WTC11 (cell line): ENCODE measurements around the gene IL2RA. TPM values are rescaled to one million over a fixed set of nuclear protein-coding genes. Genes with fewer than 3 reads are reported as not detected.

Source experiments
- ATAC-seq: fragments of 200-7000 bp; cut with Tn5 transposase; 2 replicates; pipeline ENCODE4 v1.10.0; 2021; ENCODE audit warnings: mild to moderate bottlenecking, moderate library complexity
- CTCF ChIA-PET: fragments of 300-600 bp; sonication (Branson Sonifier 250); formaldehyde crosslinking; loops from one replicate; lab custom pipeline; 2021; ENCODE audit warnings: antibody characterized with exemption; lab: Charles Lee
- POLR2A ChIA-PET: fragments of 350-600 bp; sonication (Branson Sonifier 250); formaldehyde crosslinking; loops from one replicate; lab custom pipeline; 2021; ENCODE audit warnings: antibody characterized with exemption; lab: Charles Lee
- DNase-seq: peaks from one replicate; pipeline ENCODE4 v3.0.0; 2021; ENCODE audit warnings: low spot score
- H3K27ac Mint-ChIP-seq: 2 replicates; pipeline ENCODE4 v1.8.0; 2021; ENCODE audit warnings: mixed read lengths
- H3K27me3 Mint-ChIP-seq: 2 replicates; pipeline ENCODE4 v1.8.0; 2021; ENCODE audit warnings: low read depth, mild to moderate bottlenecking, moderate library complexity, mixed read lengths
- H3K36me3 Mint-ChIP-seq: 2 replicates; pipeline ENCODE4 v1.8.0; 2021; ENCODE audit warnings: mixed read lengths
- H3K4me1 Mint-ChIP-seq: 2 replicates; pipeline ENCODE4 v1.8.0; 2022; ENCODE audit warnings: mixed read lengths
- H3K4me3 Mint-ChIP-seq: 2 replicates; pipeline ENCODE4 v1.8.0; 2021; ENCODE audit warnings: mild to moderate bottlenecking, moderate library complexity, mixed read lengths
- H3K9me3 Mint-ChIP-seq: 2 replicates; pipeline ENCODE4 v1.8.0; 2021; ENCODE audit warnings: mixed read lengths
- CBFB ChIP-seq: sonication (generic); formaldehyde crosslinking; IDR thresholded peaks from 2 replicates; pipeline ENCODE4 v1.8.1; 2022; ENCODE audit warnings: mild to moderate bottlenecking, low read depth, missing genetic modification reagents
- ELF4 ChIP-seq: sonication (generic); formaldehyde crosslinking; IDR thresholded peaks from 2 replicates; pipeline ENCODE4 v1.8.1; 2022; ENCODE audit warnings: low read depth, mild to moderate bottlenecking, moderate library complexity, missing genetic modification reagents
- EMX1 ChIP-seq: fragments of 250-450 bp; sonication (Bioruptor Pico); IDR thresholded peaks from 2 replicates; pipeline ENCODE4 v1.8.0; 2021; ENCODE audit warnings: mild to moderate bottlenecking
- GABPB1 ChIP-seq: sonication (generic); formaldehyde crosslinking; IDR thresholded peaks from 2 replicates; pipeline ENCODE4 v1.8.1; 2023; ENCODE audit warnings: mild to moderate bottlenecking, missing genetic modification reagents
- GTF2I ChIP-seq: fragments of 250-450 bp; sonication (Bioruptor Pico); conservative IDR thresholded peaks from 2 replicates; pipeline ENCODE4 v1.4.0; 2021; ENCODE audit warnings: mild to moderate bottlenecking
- MYBL2 ChIP-seq: sonication (generic); formaldehyde crosslinking; IDR thresholded peaks from 2 replicates; pipeline ENCODE4 v1.8.1; 2023; ENCODE audit warnings: mild to moderate bottlenecking, moderate library complexity, missing genetic modification reagents
- NR2C2 ChIP-seq: sonication (generic); formaldehyde crosslinking; IDR thresholded peaks from 2 replicates; pipeline ENCODE4 v1.8.0; 2022; ENCODE audit warnings: mild to moderate bottlenecking, missing genetic modification reagents
- OVOL2 ChIP-seq: fragments of 250-450 bp; sonication (Bioruptor Pico); IDR thresholded peaks from 2 replicates; pipeline ENCODE4 v1.9.0; 2021; ENCODE audit warnings: mild to moderate bottlenecking, borderline replicate concordance
- RORB ChIP-seq: fragments of 250-450 bp; sonication (Bioruptor Pico); IDR thresholded peaks from 2 replicates; pipeline ENCODE4 v1.9.0; 2021; ENCODE audit warnings: mild to moderate bottlenecking
- SOX15 ChIP-seq: fragments of 250-450 bp; sonication (Bioruptor Pico); IDR thresholded peaks from 2 replicates; pipeline ENCODE4 v1.9.0; 2021; ENCODE audit warnings: mild to moderate bottlenecking
- TEAD4 ChIP-seq: sonication (generic); formaldehyde crosslinking; IDR thresholded peaks from 2 replicates; pipeline ENCODE4 v1.8.0; 2022; ENCODE audit warnings: mild to moderate bottlenecking, missing genetic modification reagents
- ZNF232 ChIP-seq: sonication (generic); formaldehyde crosslinking; IDR thresholded peaks from 2 replicates; pipeline ENCODE4 v1.8.0; 2022; ENCODE audit warnings: mild to moderate bottlenecking, missing genetic modification reagents
- ZNF263 ChIP-seq: sonication (generic); formaldehyde crosslinking; IDR thresholded peaks from 2 replicates; pipeline ENCODE4 v1.8.1; 2022; ENCODE audit warnings: low read depth, mild to moderate bottlenecking, moderate library complexity, missing genetic modification reagents
- ZNF396 ChIP-seq: fragments of 250-450 bp; sonication (Bioruptor Pico); IDR thresholded peaks from 2 replicates; pipeline ENCODE4 v1.8.0; 2021; ENCODE audit warnings: mild to moderate bottlenecking, moderate library complexity, borderline replicate concordance
- ZNF416 ChIP-seq: fragments of 250-450 bp; sonication (Bioruptor Pico); IDR thresholded peaks from 2 replicates; pipeline ENCODE4 v1.9.0; 2021; ENCODE audit warnings: mild to moderate bottlenecking, inconsistent platforms
- total RNA-seq: library from RNA; stranded (reverse); gene quantifications from 3 replicates; pipeline ENCODE4 v1.2.3, GENCODE V29; 2021
- TF ChIP-seq, protein P1 (sequence below): sonication (generic); formaldehyde crosslinking; IDR thresholded peaks from 2 replicates; pipeline ENCODE4 v1.8.0; 2022; ENCODE audit warnings: missing genetic modification reagents
- TF ChIP-seq, protein P2 (sequence below): sonication (generic); formaldehyde crosslinking; IDR thresholded peaks from 2 replicates; pipeline ENCODE4 v1.8.0; 2022; ENCODE audit warnings: mild to moderate bottlenecking, missing genetic modification reagents
- TF ChIP-seq, protein P3 (sequence below): fragments of 250-450 bp; sonication (Bioruptor Pico); conservative IDR thresholded peaks from 2 replicates; pipeline ENCODE4 v1.9.0; 2021; ENCODE audit warnings: mild to moderate bottlenecking
- TF ChIP-seq, protein P4 (sequence below): fragments of 250-450 bp; sonication (Bioruptor Pico); IDR thresholded peaks from 2 replicates; pipeline ENCODE4 v1.9.0; 2021; ENCODE audit warnings: mild to moderate bottlenecking, borderline replicate concordance
- TF ChIP-seq, protein P5 (sequence below): sonication (generic); formaldehyde crosslinking; IDR thresholded peaks from 2 replicates; pipeline ENCODE4 v1.8.1; 2022; ENCODE audit warnings: low read depth, missing genetic modification reagents, borderline replicate concordance

The IL2RA gene
- total RNA-seq, 1 experiment from 2014 or later = 0.31 TPM

DNA sequence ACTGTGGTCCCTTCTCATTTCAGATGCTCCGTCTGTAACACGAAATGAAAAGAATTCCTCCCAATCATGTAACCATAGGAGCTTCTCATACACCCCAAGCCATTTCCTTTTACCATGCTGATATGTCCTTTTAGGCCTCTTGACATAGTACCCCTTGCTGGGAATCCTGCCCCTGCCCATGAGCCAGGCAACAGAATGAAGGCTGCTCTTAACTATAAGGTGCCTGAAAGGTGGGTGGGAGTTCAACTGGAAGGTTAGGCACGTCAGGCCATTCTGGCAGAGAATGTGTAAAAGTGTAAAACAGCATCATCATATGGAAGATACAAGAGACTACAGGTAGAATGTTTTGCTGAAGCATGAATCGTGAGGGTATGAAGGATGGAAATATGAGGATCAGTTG, 22.5 kb downstream of the IL2RA start (continued):
- no peak for TF ChIP-seq ZNF396

DNA sequence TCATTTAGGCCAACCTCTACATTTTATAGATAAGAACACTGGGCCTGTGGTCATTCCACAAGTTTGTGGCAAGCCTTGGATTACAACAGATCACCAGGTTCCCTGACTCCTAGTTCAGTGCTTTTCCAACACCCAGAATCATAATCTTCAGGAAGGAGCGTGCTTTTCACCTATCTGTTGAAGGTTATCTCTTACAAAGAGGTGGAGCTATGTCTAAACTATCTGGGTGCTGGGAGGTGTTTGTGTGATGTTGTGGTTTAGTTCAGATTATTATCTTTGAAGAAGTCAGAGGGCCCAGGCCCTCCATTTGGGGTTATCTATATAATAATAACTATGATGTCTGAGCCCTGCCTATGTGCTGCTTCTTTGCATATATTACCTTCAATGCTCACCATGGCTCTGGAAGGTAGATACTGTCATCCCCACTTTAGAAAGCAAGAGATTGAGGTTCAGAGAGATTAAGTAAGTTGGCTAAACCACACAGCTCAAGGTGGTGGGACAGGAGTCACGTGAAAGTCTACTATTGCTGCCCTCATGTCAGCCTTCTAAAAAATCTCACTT, 24.0 kb downstream of the IL2RA start:
- H3K9me3 Mint-ChIP-seq = no peaks in the 10 kb centered on the region
- TF ChIP-seq EMX1 (CRISPR knock-in tag) (no peak), CBFB (CRISPR knock-in tag) (no peak), ZNF416 (no peak), MYBL2 (CRISPR knock-in tag) (no peak), GTF2I (no peak), ELF4 (CRISPR knock-in tag) (no peak)
- TF ChIP-seq, protein P1, sequence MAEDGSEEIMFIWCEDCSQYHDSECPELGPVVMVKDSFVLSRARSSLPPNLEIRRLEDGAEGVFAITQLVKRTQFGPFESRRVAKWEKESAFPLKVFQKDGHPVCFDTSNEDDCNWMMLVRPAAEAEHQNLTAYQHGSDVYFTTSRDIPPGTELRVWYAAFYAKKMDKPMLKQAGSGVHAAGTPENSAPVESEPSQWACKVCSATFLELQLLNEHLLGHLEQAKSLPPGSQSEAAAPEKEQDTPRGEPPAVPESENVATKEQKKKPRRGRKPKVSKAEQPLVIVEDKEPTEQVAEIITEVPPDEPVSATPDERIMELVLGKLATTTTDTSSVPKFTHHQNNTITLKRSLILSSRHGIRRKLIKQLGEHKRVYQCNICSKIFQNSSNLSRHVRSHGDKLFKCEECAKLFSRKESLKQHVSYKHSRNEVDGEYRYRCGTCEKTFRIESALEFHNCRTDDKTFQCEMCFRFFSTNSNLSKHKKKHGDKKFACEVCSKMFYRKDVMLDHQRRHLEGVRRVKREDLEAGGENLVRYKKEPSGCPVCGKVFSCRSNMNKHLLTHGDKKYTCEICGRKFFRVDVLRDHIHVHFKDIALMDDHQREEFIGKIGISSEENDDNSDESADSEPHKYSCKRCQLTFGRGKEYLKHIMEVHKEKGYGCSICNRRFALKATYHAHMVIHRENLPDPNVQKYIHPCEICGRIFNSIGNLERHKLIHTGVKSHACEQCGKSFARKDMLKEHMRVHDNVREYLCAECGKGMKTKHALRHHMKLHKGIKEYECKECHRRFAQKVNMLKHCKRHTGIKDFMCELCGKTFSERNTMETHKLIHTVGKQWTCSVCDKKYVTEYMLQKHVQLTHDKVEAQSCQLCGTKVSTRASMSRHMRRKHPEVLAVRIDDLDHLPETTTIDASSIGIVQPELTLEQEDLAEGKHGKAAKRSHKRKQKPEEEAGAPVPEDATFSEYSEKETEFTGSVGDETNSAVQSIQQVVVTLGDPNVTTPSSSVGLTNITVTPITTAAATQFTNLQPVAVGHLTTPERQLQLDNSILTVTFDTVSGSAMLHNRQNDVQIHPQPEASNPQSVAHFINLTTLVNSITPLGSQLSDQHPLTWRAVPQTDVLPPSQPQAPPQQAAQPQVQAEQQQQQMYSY (CRISPR knock-in tag) = no peak
- TF ChIP-seq, all 79 proteins: peak for 0
- ATAC-seq = no peak
- Mint-ChIP-seq H3K4me1 (no peaks in the 10 kb centered on the region), H3K4me3 (no peak overlapping the region), H3K27ac (no peak overlapping the region), H3K36me3 (no peaks in the 10 kb centered on the region), H3K27me3 (no peaks in the 10 kb centered on the region)
- ChIA-PET CTCF (interaction anchor here (0.5 kb wide), 1 partner anchor 148 kb away, joined by 4 read pairs; no protein-coding TSS in a partner anchor), POLR2A (interaction anchor here (0.5 to 1.1 kb wide), 2 partner anchors 12 to 186 kb away, joined by 3 to 5 read pairs; no protein-coding TSS in a partner anchor)
- DNase-seq = no peak

DNA sequence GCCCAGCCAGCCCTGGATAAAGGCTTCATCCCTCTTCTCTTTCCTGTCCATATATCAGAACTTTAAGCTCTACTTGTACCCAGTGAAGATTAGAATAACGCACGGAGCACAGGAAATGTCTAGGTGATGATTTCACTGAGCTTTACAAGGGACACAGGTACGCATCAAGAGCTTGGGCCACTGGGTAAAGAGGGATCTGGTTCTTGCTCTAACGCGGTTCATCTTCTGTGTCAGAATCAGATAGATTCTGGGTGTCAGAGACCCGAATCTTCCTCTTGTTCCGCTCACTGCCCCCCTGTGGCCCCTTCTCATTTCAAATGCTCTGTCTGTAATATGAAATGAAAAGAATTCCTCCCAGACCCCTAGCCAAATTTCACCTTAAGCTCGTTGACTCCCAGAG, 24.7 kb downstream of the IL2RA start:
- TF ChIP-seq ZNF232 (CRISPR knock-in tag) (no peak), OVOL2 (CRISPR knock-in tag) (no peak)
- Mint-ChIP-seq H3K27me3 (no peaks in the 10 kb centered on the region), H3K9me3 (no peaks in the 10 kb centered on the region), H3K4me3 (no peak overlapping the region), H3K4me1 (no peaks in the 10 kb centered on the region), H3K27ac (no peak overlapping the region), H3K36me3 (no peaks in the 10 kb centered on the region)
- ATAC-seq = no peak
- DNase-seq = no peak
- POLR2A ChIA-PET = interaction anchor here (0.5 to 1.1 kb wide), 2 partner anchors 13 to 185 kb away, joined by 3 to 5 read pairs; no protein-coding TSS in a partner anchor
- CTCF ChIA-PET = interaction anchor here (0.5 kb wide), 1 partner anchor 148 kb away, joined by 4 read pairs; no protein-coding TSS in a partner anchor

DNA sequence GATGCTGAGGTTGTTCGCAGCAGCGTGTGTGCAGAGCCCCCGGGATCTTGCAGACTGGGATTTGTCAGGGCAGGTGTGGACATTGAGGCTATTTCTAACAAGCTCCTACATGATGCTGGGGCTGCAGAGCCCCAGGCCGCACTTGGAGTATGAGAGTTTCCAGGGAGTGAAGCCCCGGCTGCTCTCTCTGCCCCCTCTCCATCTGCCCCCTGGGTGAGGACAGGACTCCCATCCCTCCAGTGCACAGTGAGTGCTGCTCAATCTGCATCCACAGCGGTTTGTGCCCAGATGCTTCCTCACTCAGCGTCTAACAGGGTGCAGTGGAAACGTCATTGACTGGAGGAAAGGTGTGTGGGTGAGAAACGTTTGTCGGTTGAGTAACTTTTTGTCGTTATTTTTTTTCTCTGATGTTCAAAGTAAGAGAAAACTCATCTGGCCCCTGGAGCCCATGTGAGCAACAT, 25.3 kb downstream of the IL2RA start:
- Mint-ChIP-seq H3K4me3 (no peak overlapping the region), H3K9me3 (no peaks in the 10 kb centered on the region), H3K36me3 (no peaks in the 10 kb centered on the region), H3K27ac (no peak overlapping the region), H3K4me1 (no peaks in the 10 kb centered on the region), H3K27me3 (no peaks in the 10 kb centered on the region)
- ATAC-seq (no peak), DNase-seq (no peak)
- CTCF ChIA-PET = no interaction called here
- POLR2A ChIA-PET = no interaction called here
- TF ChIP-seq, protein P2, sequence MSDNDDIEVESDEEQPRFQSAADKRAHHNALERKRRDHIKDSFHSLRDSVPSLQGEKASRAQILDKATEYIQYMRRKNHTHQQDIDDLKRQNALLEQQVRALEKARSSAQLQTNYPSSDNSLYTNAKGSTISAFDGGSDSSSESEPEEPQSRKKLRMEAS (CRISPR knock-in tag) = no peak
- TF ChIP-seq RORB (CRISPR knock-in tag) = no peak
- TF ChIP-seq, protein P3, sequence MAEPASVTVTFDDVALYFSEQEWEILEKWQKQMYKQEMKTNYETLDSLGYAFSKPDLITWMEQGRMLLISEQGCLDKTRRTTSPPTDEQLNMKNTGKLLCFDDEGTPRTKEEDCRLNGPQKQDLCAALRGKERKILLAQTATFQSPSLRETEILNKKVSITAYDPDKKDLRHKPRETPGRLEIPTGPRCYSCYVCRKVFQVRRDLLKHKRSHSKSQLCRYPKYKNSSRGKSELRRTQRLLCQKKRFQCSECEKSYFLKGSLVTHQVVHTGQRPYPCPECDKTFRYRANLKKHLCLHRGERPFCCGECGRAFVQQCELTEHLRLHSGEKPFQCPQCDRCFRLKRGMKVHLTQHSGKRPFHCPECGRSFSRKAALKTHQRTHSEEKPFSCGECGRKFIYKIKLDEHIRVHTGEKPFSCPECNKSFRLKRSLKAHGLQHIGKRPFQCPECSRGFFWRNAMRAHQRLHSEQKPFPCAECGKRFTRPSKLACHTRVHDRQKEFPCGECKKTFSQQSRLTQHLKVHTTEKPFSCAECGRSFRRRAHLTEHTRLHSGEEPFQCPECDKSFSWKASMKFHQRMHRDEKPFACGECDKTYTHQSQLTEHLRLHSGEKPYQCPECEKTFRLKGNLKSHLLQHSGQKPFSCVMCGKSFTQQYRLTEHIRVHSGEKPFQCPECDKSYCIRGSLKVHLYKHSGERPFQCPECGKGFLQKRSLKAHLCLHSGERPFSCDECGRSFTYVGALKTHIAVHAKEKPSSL = no peak
- TF ChIP-seq TEAD4 = no peak
- TF ChIP-seq, protein P4, sequence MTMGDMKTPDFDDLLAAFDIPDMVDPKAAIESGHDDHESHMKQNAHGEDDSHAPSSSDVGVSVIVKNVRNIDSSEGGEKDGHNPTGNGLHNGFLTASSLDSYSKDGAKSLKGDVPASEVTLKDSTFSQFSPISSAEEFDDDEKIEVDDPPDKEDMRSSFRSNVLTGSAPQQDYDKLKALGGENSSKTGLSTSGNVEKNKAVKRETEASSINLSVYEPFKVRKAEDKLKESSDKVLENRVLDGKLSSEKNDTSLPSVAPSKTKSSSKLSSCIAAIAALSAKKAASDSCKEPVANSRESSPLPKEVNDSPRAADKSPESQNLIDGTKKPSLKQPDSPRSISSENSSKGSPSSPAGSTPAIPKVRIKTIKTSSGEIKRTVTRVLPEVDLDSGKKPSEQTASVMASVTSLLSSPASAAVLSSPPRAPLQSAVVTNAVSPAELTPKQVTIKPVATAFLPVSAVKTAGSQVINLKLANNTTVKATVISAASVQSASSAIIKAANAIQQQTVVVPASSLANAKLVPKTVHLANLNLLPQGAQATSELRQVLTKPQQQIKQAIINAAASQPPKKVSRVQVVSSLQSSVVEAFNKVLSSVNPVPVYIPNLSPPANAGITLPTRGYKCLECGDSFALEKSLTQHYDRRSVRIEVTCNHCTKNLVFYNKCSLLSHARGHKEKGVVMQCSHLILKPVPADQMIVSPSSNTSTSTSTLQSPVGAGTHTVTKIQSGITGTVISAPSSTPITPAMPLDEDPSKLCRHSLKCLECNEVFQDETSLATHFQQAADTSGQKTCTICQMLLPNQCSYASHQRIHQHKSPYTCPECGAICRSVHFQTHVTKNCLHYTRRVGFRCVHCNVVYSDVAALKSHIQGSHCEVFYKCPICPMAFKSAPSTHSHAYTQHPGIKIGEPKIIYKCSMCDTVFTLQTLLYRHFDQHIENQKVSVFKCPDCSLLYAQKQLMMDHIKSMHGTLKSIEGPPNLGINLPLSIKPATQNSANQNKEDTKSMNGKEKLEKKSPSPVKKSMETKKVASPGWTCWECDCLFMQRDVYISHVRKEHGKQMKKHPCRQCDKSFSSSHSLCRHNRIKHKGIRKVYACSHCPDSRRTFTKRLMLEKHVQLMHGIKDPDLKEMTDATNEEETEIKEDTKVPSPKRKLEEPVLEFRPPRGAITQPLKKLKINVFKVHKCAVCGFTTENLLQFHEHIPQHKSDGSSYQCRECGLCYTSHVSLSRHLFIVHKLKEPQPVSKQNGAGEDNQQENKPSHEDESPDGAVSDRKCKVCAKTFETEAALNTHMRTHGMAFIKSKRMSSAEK (CRISPR knock-in tag) = no peak
- TF ChIP-seq NR2C2 (CRISPR knock-in tag) = no peak
- no peak for TF ChIP-seq ZNF263
- TF ChIP-seq, protein P5, sequence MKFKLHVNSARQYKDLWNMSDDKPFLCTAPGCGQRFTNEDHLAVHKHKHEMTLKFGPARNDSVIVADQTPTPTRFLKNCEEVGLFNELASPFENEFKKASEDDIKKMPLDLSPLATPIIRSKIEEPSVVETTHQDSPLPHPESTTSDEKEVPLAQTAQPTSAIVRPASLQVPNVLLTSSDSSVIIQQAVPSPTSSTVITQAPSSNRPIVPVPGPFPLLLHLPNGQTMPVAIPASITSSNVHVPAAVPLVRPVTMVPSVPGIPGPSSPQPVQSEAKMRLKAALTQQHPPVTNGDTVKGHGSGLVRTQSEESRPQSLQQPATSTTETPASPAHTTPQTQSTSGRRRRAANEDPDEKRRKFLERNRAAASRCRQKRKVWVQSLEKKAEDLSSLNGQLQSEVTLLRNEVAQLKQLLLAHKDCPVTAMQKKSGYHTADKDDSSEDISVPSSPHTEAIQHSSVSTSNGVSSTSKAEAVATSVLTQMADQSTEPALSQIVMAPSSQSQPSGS (CRISPR knock-in tag) = no peak
- TF ChIP-seq SOX15 (CRISPR knock-in tag) = no peak
- no peak for TF ChIP-seq GABPB1
